Measurements from ENCODE around the gene DPM3.

- TF ChIP-seq, protein P1, sequence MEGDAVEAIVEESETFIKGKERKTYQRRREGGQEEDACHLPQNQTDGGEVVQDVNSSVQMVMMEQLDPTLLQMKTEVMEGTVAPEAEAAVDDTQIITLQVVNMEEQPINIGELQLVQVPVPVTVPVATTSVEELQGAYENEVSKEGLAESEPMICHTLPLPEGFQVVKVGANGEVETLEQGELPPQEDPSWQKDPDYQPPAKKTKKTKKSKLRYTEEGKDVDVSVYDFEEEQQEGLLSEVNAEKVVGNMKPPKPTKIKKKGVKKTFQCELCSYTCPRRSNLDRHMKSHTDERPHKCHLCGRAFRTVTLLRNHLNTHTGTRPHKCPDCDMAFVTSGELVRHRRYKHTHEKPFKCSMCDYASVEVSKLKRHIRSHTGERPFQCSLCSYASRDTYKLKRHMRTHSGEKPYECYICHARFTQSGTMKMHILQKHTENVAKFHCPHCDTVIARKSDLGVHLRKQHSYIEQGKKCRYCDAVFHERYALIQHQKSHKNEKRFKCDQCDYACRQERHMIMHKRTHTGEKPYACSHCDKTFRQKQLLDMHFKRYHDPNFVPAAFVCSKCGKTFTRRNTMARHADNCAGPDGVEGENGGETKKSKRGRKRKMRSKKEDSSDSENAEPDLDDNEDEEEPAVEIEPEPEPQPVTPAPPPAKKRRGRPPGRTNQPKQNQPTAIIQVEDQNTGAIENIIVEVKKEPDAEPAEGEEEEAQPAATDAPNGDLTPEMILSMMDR (IDR thresholded peaks at IDR 0.05; ENCODE audit: low read depth, low read length, poor library complexity, severe bottlenecking) = no peak
- no peak for TF ChIP-seq EZH2phosphoT487 (IDR thresholded peaks at IDR 0.05; ENCODE audit: borderline replicate concordance, low read length)
Measured at GRCh38 chr1:155092641-155093040, 47.7 kb downstream of the DPM3 start.

All from DOHH2 (cell line).